LNCAP (cell line): ENCODE results near the gene RAD51.

Experiments used
- TF ChIP-seq, protein P1 (sequence below): fragments of 450-650 bp; IDR thresholded peaks from 2 replicates; pipeline ENCODE4 v1.5.1; 2017; ENCODE audit warnings: mild to moderate bottlenecking

Gene RAD51

DNA sequence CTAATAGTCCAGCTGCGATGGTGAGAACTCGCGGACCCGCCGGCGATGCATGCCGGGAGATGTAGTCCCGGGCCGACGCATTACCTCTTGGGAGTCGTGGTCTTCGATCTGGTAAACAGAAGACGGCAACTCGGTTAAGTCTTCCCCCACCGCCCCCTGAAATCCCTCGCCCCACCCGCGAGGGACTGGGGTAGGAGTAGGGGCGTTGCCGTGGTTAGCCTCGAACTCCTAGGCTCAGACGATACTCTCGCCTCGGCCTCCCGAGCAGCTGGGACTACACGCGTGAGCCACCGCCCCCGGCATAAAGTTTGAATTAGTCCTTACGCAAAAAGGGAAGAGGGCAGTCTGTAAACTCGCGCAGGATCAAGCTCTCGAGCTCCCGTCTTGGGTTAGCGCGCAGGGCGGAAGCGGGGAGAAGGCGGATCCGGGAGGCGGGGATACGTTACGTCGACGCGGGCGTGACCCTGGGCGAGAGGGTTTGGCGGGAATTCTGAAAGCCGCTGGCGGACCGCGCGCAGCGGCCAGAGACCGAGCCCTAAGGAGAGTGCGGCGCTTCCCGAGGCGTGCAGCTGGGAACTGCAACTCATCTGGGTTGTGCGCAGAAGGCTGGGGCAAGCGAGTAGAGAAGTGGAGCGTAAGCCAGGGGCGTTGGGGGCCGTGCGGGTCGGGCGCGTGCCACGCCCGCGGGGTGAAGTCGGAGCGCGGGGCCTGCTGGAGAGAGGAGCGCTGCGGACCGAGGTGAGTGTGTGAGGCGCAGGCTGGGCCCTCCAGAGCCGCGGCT lies at the start of gene RAD51:
Gene RAD51, plus strand, starts transcription at position 487 of the 781 bp plus-strand sequence. CDS start 3,585 bp downstream, outside the sequence.
- TF ChIP-seq, protein P1, sequence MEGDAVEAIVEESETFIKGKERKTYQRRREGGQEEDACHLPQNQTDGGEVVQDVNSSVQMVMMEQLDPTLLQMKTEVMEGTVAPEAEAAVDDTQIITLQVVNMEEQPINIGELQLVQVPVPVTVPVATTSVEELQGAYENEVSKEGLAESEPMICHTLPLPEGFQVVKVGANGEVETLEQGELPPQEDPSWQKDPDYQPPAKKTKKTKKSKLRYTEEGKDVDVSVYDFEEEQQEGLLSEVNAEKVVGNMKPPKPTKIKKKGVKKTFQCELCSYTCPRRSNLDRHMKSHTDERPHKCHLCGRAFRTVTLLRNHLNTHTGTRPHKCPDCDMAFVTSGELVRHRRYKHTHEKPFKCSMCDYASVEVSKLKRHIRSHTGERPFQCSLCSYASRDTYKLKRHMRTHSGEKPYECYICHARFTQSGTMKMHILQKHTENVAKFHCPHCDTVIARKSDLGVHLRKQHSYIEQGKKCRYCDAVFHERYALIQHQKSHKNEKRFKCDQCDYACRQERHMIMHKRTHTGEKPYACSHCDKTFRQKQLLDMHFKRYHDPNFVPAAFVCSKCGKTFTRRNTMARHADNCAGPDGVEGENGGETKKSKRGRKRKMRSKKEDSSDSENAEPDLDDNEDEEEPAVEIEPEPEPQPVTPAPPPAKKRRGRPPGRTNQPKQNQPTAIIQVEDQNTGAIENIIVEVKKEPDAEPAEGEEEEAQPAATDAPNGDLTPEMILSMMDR = no peak

DNA sequence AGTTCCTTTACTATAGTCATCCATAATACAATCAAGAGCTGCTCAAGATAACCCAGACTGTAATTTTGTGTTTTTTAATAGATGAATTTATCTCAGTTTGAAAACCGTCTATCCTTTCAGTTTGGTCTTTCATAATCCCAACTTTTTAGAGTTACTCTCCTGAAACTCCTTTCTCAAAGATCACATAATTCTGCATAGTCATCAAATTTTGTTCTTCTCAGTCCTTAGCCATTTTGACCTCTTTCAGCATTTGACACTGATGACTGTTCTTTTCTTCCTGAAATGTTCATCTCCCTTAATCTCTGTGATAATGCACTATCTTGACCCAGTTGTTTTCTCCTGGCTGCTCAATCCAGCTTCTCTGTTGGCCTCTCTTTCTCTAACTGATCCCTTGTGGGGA lies 47.5 kb upstream of the RAD51 start:
- TF ChIP-seq, protein P1 = no peak

DNA sequence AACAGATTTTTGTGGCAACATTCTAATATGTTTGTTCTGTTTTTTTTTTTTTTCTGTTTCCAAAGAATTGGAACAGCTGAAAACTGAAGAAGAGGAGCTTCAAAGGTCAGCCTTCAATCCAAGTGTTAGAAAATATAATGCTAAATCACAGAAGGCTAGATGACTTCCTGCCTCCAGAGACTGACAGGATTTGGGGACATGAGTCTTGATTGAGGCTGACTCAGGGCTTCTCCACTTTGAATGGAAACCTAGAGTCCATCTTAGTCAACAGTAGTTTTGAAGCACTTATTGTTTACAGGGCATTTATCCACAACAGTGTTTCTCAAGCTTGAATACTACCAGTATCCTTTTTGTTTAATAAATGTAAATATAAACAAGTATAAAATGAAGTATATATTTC lies 44.5 kb upstream of the RAD51 start:
- TF ChIP-seq, protein P1 = no peak

DNA sequence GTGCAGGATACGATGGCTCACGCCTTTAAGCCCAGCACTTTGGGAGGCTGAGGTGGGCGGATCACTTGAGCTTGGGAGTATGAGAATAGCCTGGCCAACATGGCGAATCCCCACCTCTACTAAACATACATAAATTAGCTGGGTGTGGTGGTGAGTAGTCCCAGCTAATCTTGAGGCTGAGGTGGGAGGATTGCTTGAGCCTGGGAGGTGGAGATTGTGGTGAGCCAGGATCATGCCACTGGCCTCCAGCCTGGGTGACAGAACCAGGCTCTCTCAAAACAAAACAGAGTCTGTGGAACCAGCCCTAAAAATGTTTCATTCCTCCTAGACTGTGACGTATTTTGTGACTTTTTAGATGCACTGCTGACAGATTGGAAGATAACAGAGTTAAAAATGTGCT lies 34.3 kb upstream of the RAD51 start:
- TF ChIP-seq, protein P1 = no peak

DNA sequence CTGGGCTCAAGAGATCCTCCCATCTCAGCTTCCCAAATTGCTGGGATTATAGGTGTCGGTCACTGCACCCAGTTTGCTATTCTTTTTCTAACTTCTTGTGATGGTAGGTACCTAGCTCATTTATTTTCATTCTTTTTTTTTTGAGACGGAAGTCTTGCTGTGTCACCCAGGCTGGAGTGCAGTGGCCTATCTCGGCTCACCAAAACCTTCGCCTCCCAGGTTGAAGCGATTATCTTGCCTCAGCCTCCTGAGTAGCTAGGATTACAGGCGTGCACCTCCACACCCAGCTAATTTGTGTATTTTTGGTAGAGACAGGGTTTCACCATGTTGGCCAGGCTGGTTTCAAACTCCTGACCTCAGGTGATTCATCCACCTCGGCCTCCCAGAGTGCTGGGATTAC lies 30.1 kb upstream of the RAD51 start:
- TF ChIP-seq, protein P1 = no peak

DNA sequence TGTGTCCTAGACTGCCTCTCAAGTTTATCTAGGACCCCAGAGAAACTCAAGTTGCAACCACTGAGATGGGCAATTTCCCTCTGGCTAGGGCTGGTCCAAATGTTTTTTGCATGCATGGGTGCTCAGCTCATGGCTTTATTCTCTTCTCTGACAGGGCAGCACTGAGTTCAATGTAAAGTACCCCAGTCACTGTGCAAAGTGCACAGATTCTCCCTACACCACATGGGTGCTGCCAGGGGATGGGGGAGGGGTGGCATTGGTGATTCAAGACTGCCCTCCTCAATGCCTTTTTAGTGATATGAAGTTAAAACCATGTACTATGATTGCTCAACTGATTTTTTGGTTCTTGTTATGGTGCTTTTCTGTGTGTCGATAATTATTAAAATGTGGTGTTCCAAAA lies 14.8 kb upstream of the RAD51 start:
- TF ChIP-seq, protein P1 = no peak

DNA sequence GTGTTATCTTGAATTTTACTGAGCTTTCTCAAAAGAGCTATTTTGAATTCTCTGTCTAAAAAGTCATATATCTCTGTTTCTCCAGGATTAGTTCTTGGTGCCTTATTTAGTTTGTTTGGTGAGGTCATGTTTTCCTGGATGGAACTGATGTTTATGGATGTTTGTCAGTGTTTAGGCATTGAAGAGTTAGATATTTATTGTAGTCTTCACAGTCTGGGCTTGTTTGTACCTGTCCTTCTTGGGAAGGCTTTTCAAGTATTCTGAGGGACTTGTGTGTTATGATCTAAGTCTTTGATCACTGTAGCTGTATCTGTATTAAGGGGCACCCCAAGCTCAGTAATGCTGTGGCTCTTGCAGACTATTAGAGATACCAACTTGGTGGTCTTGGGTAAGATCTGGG lies 10.6 kb upstream of the RAD51 start:
- TF ChIP-seq, protein P1 = no peak
